GM19395 (cell line): ENCODE results near the gene ACTL7A.
"Not testable (repeated sequence)": the region's sequence is repeated elsewhere in the genome, so short reads cannot be mapped to it uniquely, and the experiment has no call there.

Experiments
- ATAC-seq: cut with Tn5 transposase; IDR thresholded peaks from one replicate; pipeline ENCODE4 v1.9.1; 2021; ENCODE audit warnings: mild to moderate bottlenecking, moderate library complexity; ENCODE audit not compliant: unreplicated experiment

Gene ACTL7A

GRCh38 chr9:108876425-108876824 lies 14.4 kb downstream of the ACTL7A start:
- ATAC-seq = no peak

DNA sequence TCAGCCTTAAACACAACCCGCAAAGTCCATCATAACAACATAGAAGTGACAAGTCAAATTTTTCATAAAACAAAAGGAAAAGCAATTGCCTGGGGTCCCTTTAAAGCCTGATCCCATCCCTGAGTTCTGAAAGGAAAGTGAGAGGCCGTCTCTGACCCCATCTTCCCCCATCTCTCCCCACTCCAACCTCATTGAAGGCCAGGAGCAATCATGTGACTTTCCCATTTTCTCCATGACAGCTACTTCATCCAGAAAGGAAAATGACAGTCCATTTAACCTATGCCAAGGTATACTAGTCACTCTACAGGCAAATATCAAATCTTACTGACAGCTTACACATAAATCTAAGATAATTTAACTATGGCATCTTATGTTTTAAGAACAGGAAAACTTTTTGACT lies 15.5 kb downstream of the ACTL7A start:
- no peak for ATAC-seq

DNA sequence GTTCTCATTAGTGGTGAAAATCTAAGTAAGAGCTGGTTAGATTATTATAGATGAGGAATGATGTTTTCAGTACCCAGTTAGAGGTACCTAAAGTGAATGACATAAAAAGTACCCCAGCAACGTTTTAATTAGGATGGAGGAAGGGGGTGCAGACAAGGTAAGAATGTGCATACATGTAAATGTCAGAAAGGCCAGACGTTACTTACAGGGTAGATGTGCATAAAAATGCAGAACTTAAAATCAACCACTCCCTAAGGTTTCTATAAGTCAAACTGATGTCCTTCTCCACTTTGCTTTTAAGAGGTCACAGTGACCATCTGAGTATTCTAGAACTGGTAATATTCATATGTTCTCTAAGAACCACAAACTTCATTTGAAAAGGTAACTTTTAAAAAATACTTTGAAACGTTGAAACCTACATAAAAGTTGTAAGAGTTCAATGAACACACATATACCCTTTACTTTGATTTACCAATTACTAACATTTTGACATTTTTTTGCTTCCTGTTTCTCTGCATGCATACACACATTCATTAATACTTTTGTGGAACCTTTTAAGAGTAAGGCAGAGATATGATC lies 18.8 kb downstream of the ACTL7A start:
- no peak for ATAC-seq

- no peak for ATAC-seq
Measured at GRCh38 chr9:108882052-108882888, 20.2 kb downstream of the ACTL7A start.

DNA sequence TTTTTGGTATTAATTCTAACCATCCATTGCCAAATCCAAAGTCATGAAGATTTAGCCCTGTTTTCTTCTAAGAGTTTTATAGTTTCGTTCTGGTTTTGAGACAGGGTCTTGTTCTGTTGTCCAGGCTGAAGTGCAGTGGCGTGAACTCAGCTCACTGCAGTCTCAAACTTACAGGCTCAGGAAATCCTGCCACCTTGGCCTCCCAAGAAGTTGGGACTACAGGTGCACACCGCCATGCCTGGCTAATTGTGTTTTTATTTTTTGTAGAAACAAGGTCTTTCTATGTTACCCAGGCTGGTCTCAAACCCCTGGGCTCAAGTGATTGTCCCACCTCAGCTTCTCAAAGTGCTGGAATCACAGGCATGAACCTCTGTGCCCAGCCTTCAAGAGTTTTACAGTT lies 21.0 kb downstream of the ACTL7A start:
- ATAC-seq = no peak

DNA sequence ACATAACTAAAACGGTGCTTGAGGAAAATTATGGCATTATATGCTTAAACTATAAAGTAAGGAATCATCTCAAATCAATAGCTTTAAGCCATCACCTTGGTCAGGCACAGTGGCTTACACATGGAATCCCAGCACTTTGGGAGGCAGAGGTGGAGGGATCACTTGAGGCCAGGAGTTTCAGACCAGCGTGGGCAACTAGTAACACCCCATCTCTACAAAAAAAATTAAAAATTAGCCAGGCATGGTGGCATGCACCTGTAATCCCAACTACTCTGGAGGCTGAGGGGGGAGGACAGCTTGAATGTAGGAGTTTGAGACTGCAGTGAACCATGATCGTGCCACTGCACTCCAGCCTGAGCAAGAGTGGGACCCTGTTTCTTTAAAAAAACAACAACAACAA lies 22.6 kb downstream of the ACTL7A start:
- no peak for ATAC-seq

GRCh38 chr9:108885643-108886348 lies 23.7 kb downstream of the ACTL7A start:
- ATAC-seq = peak; percentile 98

DNA sequence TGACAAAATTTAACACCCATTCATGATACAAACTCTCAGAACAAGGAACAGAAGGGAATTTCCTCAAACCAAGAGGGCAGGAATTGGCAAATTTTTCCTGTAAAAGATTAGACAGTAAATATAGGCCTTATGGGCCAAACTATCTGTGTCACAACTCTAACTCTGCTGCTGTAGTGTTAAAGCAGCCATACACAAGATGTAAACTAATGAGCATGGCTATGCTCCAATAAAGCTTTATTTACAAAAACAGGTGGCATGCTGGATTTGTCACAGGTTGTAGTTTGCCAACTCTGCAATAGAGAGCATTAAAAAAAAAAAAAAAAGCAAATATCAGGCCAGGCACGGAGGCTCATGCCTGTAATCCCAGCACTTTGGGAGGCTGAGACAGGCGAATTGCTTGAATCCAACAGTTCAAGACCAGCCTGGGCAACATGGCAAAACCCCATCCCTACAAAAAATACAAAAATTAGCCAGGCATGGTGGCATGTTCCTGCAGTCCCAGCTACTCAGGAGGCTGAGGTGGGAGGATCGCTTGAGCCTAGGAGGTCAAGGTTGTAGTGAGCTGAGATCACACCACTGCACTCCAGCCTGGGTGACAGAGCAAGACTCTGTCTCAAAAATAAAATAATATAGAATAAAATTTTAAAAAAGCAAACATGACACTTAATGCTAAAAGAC lies 24.7 kb downstream of the ACTL7A start:
- not testable (repeated sequence) for ATAC-seq

DNA sequence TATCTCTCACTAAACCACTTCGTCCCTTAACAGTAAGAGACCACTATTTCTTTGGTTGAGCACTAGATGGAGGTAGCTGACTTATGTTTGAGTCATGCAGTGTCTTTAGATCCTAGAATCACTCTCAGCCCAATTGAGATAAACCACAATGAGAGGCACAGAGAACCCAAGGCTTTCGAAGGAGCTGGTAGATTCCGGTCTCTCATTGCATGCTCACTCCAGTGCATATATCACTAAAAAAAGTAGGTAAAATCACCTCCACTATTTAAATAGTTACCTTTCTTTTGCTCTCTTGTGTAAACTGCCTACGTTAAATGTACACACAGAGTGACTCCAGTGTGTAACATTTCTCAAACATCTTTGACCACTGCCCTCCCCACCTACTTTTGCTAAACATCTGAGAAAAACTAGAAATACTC lies 27.6 kb downstream of the ACTL7A start:
- no peak for ATAC-seq

DNA sequence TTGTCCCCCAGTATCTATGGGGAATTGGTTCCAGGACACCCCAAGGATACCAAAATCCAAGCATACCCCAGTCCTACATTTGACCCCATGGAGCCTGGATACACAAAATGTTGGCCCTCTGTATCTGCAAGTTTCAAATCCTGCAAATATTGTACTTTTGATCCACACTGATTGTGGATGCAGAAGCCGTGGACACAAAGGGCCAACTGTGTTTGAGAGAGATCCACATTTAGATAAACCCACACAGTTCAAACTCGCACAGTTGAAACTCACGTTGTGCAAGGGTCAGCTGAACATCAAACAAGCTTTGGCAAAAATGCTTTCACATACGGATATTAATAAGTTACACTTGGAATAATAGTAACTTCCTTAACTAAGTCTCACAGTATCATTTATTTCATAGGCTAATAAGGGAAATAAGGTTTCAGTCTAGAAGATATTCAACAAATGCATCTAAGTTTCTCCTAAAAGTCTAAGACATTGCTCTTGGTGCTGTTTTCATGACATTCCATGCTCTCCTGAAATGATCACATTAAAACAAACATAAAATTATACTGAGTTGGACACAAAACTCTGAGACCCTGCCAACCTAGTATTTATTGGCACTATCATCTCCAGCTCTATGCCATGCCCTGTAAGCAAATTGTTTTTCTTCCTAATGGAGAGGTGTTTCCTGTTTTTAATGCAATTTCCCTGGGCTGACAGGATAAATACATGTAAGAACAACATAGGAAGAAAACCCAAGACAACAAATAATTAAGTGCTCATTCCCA lies 32.3 kb downstream of the ACTL7A start:
- no peak for ATAC-seq

DNA sequence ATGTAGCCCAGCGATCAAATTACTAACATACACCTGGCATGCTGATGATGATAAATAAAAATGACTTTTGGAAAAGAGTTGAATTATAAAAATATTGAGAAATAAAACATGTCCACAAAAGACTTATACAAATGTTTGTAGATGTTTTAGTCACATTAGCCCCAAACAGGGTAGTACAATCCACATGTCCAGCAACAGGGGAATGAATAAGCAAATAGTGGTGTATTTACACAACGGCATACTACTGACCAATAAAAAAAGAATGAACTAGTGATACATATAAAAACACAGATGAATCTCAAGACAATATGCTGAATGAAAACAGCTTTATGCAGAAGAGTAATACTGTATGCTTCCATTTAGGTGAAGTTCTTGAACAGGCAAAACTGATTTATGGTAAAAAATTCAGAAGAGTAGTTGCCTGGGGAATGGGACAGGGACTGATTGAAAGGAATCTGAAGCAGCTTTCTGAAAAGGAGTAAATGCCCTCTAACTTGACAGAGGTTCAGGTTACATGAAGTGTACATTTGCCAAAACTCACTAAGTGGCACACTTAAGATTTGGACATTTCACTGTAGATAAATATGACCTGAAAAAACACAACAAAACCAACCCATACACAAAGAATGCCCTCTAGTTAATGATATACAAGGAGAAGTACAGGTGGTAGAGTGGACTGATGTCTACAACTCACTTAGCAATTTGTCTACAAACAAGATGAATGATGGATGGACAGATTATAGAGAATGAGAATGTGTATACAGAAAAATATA lies 35.4 kb downstream of the ACTL7A start:
- ATAC-seq = no peak

- not testable (repeated sequence) for ATAC-seq
Measured at GRCh38 chr9:108899023-108899695, 37.1 kb downstream of the ACTL7A start.

DNA sequence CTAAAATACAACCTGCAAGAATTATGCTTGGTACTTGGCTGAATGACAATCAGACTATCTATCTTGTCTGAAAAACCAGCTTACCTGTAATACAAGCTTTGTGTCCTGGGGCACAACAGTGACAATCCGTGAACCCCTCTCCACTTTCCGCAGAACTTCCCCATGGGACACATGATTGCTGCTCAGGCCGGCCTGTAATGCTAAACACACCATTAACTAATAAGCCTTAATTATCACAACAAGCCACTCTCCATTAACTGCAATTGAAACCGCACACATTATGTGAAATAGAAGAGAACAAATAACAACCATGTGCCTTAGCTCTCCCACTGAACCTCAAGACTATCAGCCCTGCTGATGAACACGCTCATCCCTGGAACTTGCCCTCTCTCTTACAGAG lies 38.1 kb downstream of the ACTL7A start:
- ATAC-seq = no peak

- ATAC-seq = no peak
Measured at GRCh38 chr9:108903420-108904103, 41.5 kb downstream of the ACTL7A start.

GRCh38 chr9:108904161-108904560 lies 42.1 kb downstream of the ACTL7A start:
- ATAC-seq = no peak

GRCh38 chr9:108905494-108905893 lies 43.4 kb downstream of the ACTL7A start:
- no peak for ATAC-seq

GRCh38 chr9:108910402-108910801 lies 48.3 kb downstream of the ACTL7A start:
- no peak for ATAC-seq

- ATAC-seq = no peak
Measured at GRCh38 chr9:108910914-108911313, 48.8 kb downstream of the ACTL7A start.

- no peak for ATAC-seq
Measured at GRCh38 chr9:108911820-108912219, 49.8 kb downstream of the ACTL7A start.
